Panc1 (cell line): Measurements from ENCODE around the gene CCDC197.

Experiments
- CTCF ChIP-seq: fragments of 450-650 bp; IDR thresholded peaks from 2 replicates; pipeline ENCODE4 v1.5.1; 2017; ENCODE audit warnings: mild to moderate bottlenecking
- POLR2AphosphoS5 ChIP-seq: IDR thresholded peaks from 2 replicates; pipeline ENCODE4 v1.6.1; 2012; ENCODE audit warnings: mild to moderate bottlenecking, low read depth, low read length, moderate library complexity
- SIN3A ChIP-seq: IDR thresholded peaks from 2 replicates; pipeline ENCODE4 v1.6.1; 2012; ENCODE audit warnings: low read depth, mild to moderate bottlenecking, low read length, moderate library complexity, borderline replicate concordance; ENCODE audit not compliant: insufficient read depth
- TCF7L2 ChIP-seq: IDR thresholded peaks from 2 replicates; pipeline ENCODE4 v1.6.1; 2011; ENCODE audit warnings: mild to moderate bottlenecking, low read depth, low read length, inconsistent platforms
- TF ChIP-seq, protein P1 (sequence below), 2 experiments: IDR thresholded peaks; 2 replicates each; pipeline ENCODE4 v1.6.1; 2011 to 2012; ENCODE audit warnings: low read depth in 2 of 2, control low read depth in 1 of 2, low read length in 1 of 2, mild to moderate bottlenecking in 1 of 2, moderate library complexity in 1 of 2; ENCODE audit not compliant: insufficient read depth in 1 of 2

GRCh38 chr14:93991649-93992048 is 5.5 kb upstream of the CCDC197 start:
- no peak for TF ChIP-seq CTCF
- TF ChIP-seq, protein P1, sequence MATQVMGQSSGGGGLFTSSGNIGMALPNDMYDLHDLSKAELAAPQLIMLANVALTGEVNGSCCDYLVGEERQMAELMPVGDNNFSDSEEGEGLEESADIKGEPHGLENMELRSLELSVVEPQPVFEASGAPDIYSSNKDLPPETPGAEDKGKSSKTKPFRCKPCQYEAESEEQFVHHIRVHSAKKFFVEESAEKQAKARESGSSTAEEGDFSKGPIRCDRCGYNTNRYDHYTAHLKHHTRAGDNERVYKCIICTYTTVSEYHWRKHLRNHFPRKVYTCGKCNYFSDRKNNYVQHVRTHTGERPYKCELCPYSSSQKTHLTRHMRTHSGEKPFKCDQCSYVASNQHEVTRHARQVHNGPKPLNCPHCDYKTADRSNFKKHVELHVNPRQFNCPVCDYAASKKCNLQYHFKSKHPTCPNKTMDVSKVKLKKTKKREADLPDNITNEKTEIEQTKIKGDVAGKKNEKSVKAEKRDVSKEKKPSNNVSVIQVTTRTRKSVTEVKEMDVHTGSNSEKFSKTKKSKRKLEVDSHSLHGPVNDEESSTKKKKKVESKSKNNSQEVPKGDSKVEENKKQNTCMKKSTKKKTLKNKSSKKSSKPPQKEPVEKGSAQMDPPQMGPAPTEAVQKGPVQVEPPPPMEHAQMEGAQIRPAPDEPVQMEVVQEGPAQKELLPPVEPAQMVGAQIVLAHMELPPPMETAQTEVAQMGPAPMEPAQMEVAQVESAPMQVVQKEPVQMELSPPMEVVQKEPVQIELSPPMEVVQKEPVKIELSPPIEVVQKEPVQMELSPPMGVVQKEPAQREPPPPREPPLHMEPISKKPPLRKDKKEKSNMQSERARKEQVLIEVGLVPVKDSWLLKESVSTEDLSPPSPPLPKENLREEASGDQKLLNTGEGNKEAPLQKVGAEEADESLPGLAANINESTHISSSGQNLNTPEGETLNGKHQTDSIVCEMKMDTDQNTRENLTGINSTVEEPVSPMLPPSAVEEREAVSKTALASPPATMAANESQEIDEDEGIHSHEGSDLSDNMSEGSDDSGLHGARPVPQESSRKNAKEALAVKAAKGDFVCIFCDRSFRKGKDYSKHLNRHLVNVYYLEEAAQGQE (IDR thresholded peaks at IDR 0.05; ENCODE audit: insufficient read depth in 1 of 2, low read depth in 2 of 2, low read length in 1 of 2): no peak
- no peak for TF ChIP-seq SIN3A
- no peak for TF ChIP-seq POLR2AphosphoS5
- no peak for TF ChIP-seq TCF7L2
